Caco-2 (cell line): ENCODE results near the gene TMCC2. TPM values are rescaled to one million over a fixed set of nuclear protein-coding genes. Genes with fewer than 3 reads are reported as not detected.

Source experiments
- BruUV-seq: library from RNA; stranded (reverse); fragments of 400-500 nt; replicated peaks from 2 replicates; lab custom pipeline; 2021; lab: Mats Ljungman, UMichigan
- CTCF ChIA-PET: fragments of 300-600 bp; sonication (Branson Sonifier 250); formaldehyde crosslinking; loops from one replicate; lab custom pipeline; 2022; ENCODE audit warnings: antibody characterized with exemption; lab: Charles Lee
- POLR2A ChIA-PET: fragments of 300-600 bp; sonication (Branson Sonifier 250); formaldehyde crosslinking; loops from one replicate; lab custom pipeline; 2022; ENCODE audit warnings: antibody characterized with exemption; lab: Charles Lee
- DNase-seq, 2 experiments: peaks; one replicate each; pipeline versions ENCODE4 v3.0.0 to v3.0.0-alpha.2; 2020 to 2022
- H3K27me3 ChIP-seq: replicated peaks from 2 replicates; pipeline ENCODE4 v1.6.0; 2011; ENCODE audit warnings: low read length; ENCODE audit not compliant: control insufficient read depth, insufficient read depth
- H3K36me3 ChIP-seq: 2 replicates; pipeline ENCODE4 v1.5.1; 2011; ENCODE audit warnings: low read length; ENCODE audit not compliant: control insufficient read depth, insufficient read depth
- H3K4me1 ChIP-seq: fragments of 250-450 bp; sonication (Bioruptor Pico); 2 replicates; pipeline ENCODE4 v1.5.1; 2020; ENCODE audit warnings: mild to moderate bottlenecking
- H3K4me3 ChIP-seq: 2 replicates; pipeline ENCODE4 v1.5.1; 2011; ENCODE audit warnings: low read depth, mild to moderate bottlenecking, control low read depth, low read length
- H3K9me3 ChIP-seq: fragments of 250-450 bp; sonication (Bioruptor Pico); 2 replicates; pipeline ENCODE4 v1.5.1; 2020; ENCODE audit warnings: mild to moderate bottlenecking, moderate library complexity
- H3K27ac Mint-ChIP-seq: one replicate; pipeline ENCODE4 v1.8.0; 2022; ENCODE audit warnings: mixed read lengths; ENCODE audit not compliant: unreplicated experiment
- H3K27me3 Mint-ChIP-seq: one replicate; pipeline ENCODE4 v1.8.0; 2022; ENCODE audit warnings: mixed read lengths; ENCODE audit not compliant: insufficient read depth, unreplicated experiment
- H3K36me3 Mint-ChIP-seq: one replicate; pipeline ENCODE4 v1.8.0; 2022; ENCODE audit warnings: mild to moderate bottlenecking, mixed read lengths; ENCODE audit not compliant: insufficient read depth, unreplicated experiment
- H3K4me1 Mint-ChIP-seq: one replicate; pipeline ENCODE4 v1.8.0; 2022; ENCODE audit warnings: low read depth, mixed read lengths; ENCODE audit not compliant: unreplicated experiment
- H3K4me3 Mint-ChIP-seq: one replicate; pipeline ENCODE4 v1.8.0; 2022; ENCODE audit warnings: mild to moderate bottlenecking, moderate library complexity, mixed read lengths; ENCODE audit not compliant: unreplicated experiment
- H3K9me3 Mint-ChIP-seq: one replicate; pipeline ENCODE4 v1.8.0; 2022; ENCODE audit warnings: mixed read lengths; ENCODE audit not compliant: unreplicated experiment
- CTCF ChIP-seq, 2 experiments: fragments of 200-600 bp in 1 of 2; IDR thresholded peaks; 1 replicate in 1 of 2; 2 replicates in 1 of 2; pipeline versions ENCODE4 v1.5.1 to v1.8.0; 2011 to 2022; ENCODE audit warnings: antibody characterized with exemption in 1 of 2, control low read depth in 1 of 2, inconsistent platforms in 1 of 2, low read depth in 1 of 2, low read length in 1 of 2, mild to moderate bottlenecking in 1 of 2, moderate library complexity in 1 of 2; ENCODE audit not compliant: insufficient read depth in 1 of 2, severe bottlenecking in 1 of 2, unreplicated experiment in 1 of 2
- intact Hi-C: fragments of 100-400 bp; cut with micrococcal nuclease; formaldehyde crosslinking; loops from one replicate; pipeline ENCODE4 v1.10.0; 2022; ENCODE audit not compliant: unreplicated experiment
- total RNA-seq: library from RNA; stranded (reverse); gene quantifications from 2 replicates; pipeline ENCODE4 v1.2.3, GENCODE V29; 2022

Gene TMCC2
- total RNA-seq, 1 experiment from 2014 or later: 0.91 TPM

- H3K4me3 Mint-ChIP-seq: no peak overlapping the region
- H3K36me3 Mint-ChIP-seq: no peaks in the 10 kb centered on the region
- H3K9me3 Mint-ChIP-seq: no peaks in the 10 kb centered on the region
- H3K27me3 Mint-ChIP-seq: peaks cover 5% of the 10 kb centered on the region
- POLR2A ChIA-PET: interaction anchor here (0.6 to 1.1 kb wide), 2 partner anchors 15 to 62 kb away, joined by 3 to 5 read pairs; no protein-coding TSS in a partner anchor
- peak in 1 of 2 experiments; percentile 9 for DNase-seq
- Histone ChIP-seq H3K27me3 (no peaks in the 10 kb centered on the region), H3K9me3 (no peaks in the 10 kb centered on the region), H3K4me3 (no peak overlapping the region), H3K4me1 (no peaks in the 10 kb centered on the region), H3K36me3 (no peaks in the 10 kb centered on the region)
- no peaks in the 10 kb centered on the region for H3K4me1 Mint-ChIP-seq
- BruUV-seq: no TSS peak
- no peak for TF ChIP-seq CTCF (IDR thresholded peaks at IDR 0.05; ENCODE audit: insufficient read depth in 1 of 2, low read depth in 1 of 2, low read length in 1 of 2, severe bottlenecking in 1 of 2, unreplicated experiment in 1 of 2)
- no peak overlapping the region for H3K27ac Mint-ChIP-seq
- CTCF ChIA-PET: interaction anchor here (0.8 to 1.2 kb wide), 4 partner anchors 9 to 278 kb away, joined by 3 to 5 read pairs (median 4); partner anchors contain the start of gene TMCC2
- intact Hi-C loops: no loop called here
These were observed 18.8 kb downstream of the TMCC2 start for GRCh38 chr1:205246351-205247119.

DNA sequence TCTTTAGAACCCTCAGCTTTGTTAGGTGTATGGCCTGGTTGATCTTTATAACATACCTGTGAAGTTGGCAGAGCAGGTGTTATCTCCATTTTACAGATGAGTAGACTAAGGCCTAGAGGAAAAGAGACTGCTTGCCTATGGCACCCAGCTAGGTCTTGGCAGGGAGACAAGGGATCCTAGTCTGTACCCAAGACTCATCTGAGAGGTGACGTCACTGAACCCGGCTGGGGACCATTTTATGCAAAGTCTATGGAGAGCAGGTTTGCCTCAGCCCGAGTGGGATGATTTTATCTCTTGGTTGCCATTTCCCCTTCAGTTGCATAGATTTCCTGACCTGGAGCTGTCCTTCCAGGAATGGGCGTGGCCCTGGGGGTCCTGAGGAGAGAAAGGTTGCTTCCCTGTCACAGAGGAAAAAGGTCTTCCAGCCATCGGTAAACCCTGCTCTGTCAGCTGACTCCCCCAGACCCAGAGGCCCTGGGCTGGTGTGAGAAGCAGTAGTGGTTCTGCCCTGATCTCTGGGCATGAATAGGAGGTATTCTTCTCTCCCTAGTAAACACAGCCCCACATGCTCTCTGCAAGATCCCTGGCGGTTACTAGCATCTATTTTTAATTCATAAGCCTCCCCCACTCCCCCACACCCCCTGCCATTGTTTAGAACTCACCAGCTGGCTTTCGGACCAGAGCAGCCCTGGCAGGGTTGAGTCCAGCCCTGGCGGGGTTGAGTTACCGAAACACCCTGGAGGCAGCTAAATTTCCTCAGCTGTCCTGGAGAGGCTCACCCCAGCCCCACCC, 19.6 kb downstream of the TMCC2 start:
- CTCF ChIA-PET: interaction anchor here (0.8 to 1.2 kb wide), 3 partner anchors 8 to 20 kb away, joined by 4 to 5 read pairs (median 4); partner anchors contain the start of gene TMCC2
- H3K9me3 Mint-ChIP-seq: no peaks in the 10 kb centered on the region

More for the DNA sequence above, 19.6 kb downstream of the TMCC2 start:
- no peak for TF ChIP-seq CTCF (IDR thresholded peaks at IDR 0.05; ENCODE audit: insufficient read depth in 1 of 2, low read depth in 1 of 2, low read length in 1 of 2, severe bottlenecking in 1 of 2, unreplicated experiment in 1 of 2)
- Mint-ChIP-seq H3K4me3 (no peak overlapping the region), H3K36me3 (no peaks in the 10 kb centered on the region), H3K27ac (no peak overlapping the region), H3K4me1 (no peaks in the 10 kb centered on the region), H3K27me3 (peaks cover 4% of the 10 kb centered on the region)
- H3K27me3 ChIP-seq: no peaks in the 10 kb centered on the region
- no TSS peak for BruUV-seq
- no peaks in the 10 kb centered on the region for H3K4me1 ChIP-seq
- DNase-seq: no peak
- no peak overlapping the region for H3K4me3 ChIP-seq
- POLR2A ChIA-PET: no interaction called here
- intact Hi-C loops: no loop called here
- no peaks in the 10 kb centered on the region for H3K9me3 ChIP-seq
- H3K36me3 ChIP-seq: no peaks in the 10 kb centered on the region
